ENCODE data around the gene TIFAB. TPM values are rescaled to one million over a fixed set of nuclear protein-coding genes. Genes with fewer than 3 reads are reported as not detected.

Gene TIFAB
- polyA plus RNA-seq, 1 donor: 1.4 TPM

DNA sequence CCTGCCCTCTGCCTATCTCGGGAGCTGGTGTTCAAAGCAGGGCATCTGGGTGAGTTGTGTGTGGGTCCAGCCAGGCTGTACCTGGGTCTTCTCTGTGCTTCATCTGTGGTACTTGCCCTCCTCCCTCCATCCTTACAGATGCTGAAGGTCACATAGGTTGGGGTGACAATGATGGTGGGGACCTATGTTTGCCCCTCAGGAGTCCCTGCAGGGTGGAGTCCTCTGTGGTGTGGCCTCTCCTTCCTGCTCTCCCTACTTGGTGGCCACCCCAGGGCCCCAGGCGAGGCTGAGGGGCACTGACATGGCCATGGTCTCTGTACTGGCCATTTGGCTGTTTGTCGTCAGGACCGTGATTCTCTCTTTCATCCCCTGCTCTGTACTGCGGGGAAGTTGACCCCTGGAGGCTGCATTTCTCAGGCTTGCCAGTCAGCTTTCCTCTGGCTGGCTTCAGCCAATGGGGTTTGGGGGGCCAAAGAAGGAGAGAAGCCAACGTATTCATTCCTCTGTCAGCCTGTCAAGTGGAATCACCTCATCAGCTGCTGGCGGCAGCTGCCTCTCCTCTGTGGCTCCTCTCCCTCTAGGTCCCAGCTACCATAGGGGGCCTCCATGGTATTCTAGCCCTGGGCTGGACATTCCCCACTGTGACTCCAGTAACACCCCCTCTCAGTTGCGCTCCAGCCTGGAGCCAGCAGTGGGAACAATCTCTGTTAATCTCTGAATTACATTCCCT is 9.6 kb downstream of the TIFAB start:
- no peaks in the 10 kb centered on the region for H3K27me3 ChIP-seq (ENCODE audit: control insufficient read depth, insufficient read depth, low read length)
- no peaks in the 10 kb centered on the region for H3K36me3 ChIP-seq (ENCODE audit: control insufficient read depth, insufficient read depth, low read length)
- H3K9me3 ChIP-seq (ENCODE audit: control insufficient read depth, low read depth, low read length): no peaks in the 10 kb centered on the region
- H3K4me3 ChIP-seq (ENCODE audit: low read length): no peak overlapping the region
- DNase-seq: no peak
- no peak overlapping the region for H3K27ac ChIP-seq (ENCODE audit: low read length)
- H3K4me1 ChIP-seq (ENCODE audit: control insufficient read depth, insufficient read depth, low read length): peaks cover 3% of the 10 kb centered on the region
- WGBS (ENCODE audit: insufficient coverage, low lambda C conversion rate): no CpG with 5 or more reads among the region's 8 CpGs

DNA sequence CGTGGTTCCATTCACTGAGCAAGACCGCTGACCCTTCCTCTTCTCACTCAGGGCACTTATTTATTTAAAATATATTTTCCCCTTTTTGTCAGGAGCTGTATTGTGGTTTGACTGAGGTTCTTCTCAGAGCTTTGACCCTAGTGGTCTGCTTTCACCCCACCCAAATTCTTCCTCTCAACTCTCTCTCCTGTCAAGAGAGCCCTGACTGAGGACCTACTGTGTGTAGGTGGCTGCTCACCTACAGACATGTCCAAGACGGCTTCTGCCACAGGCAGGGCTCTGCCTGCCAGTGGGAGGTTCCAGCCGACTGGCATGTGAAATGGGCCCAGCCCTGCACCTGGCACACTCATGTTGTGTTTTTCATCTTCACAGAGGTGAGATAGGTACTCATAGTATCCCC is 10.2 kb downstream of the TIFAB start:
- H3K27ac ChIP-seq (ENCODE audit: low read length): no peak overlapping the region
- H3K36me3 ChIP-seq (ENCODE audit: control insufficient read depth, insufficient read depth, low read length): no peaks in the 10 kb centered on the region
- no peaks in the 10 kb centered on the region for H3K27me3 ChIP-seq (ENCODE audit: control insufficient read depth, insufficient read depth, low read length)
- no peak for DNase-seq
- H3K9me3 ChIP-seq (ENCODE audit: control insufficient read depth, low read depth, low read length): no peaks in the 10 kb centered on the region
- no peak overlapping the region for H3K4me3 ChIP-seq (ENCODE audit: low read length)
- 100% methylated on average over 1 of the region's 4 CpGs for WGBS (ENCODE audit: insufficient coverage, low lambda C conversion rate)
- peaks cover 3% of the 10 kb centered on the region for H3K4me1 ChIP-seq (ENCODE audit: control insufficient read depth, insufficient read depth, low read length)

DNA sequence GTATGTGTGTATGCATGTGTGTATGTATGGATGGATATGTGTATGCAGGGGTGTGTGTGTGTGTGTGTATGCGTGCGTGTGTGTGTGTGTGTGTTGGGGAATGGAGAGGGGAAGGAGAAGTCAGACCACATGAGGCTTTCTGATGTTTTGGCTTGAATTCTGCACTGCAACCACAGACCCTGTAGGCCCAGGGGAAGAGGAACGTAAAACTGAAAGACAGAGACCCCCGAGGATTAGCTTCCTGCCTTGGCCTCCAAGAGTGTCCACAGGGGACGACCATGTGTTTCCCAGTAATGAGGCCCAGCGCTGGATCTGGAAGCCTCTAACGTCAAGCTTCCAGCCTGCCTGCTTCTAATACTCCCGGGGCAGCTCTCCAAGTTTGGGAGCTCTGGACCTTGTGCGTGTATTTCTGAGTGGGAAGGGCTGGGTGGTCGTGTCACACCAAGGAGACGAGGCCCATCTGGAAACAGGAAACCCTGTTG is 10.8 kb downstream of the TIFAB start:
- no peaks in the 10 kb centered on the region for H3K27me3 ChIP-seq (ENCODE audit: control insufficient read depth, insufficient read depth, low read length)
- DNase-seq: peak; percentile 27 to 28
- no CpG with 5 or more reads among the region's 11 CpGs for WGBS (ENCODE audit: insufficient coverage, low lambda C conversion rate)
- no peak overlapping the region for H3K27ac ChIP-seq (ENCODE audit: low read length)
- no peak overlapping the region for H3K4me3 ChIP-seq (ENCODE audit: low read length)
- peaks cover 3% of the 10 kb centered on the region for H3K4me1 ChIP-seq (ENCODE audit: control insufficient read depth, insufficient read depth, low read length)
- no peaks in the 10 kb centered on the region for H3K9me3 ChIP-seq (ENCODE audit: control insufficient read depth, low read depth, low read length)
- H3K36me3 ChIP-seq (ENCODE audit: control insufficient read depth, insufficient read depth, low read length): no peaks in the 10 kb centered on the region

DNA sequence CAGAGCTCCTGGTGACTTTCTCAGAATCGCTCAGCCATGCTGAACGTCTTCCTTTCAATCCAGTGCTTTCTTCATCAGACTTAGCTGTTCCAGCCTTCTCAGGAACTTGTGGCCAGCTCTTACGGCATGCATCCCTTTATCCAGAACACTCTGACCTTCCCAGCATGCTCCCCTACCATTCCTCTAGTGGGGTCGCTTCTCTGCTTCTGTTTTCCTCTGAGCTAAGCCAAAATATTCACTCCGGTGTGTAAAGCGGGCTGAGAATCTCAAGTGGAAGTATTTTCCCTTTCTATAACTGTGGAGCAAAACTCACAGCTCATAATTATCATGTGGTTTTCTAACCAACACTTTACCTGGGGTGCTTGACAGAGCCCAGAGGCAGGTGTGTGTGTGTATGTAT is 11.2 kb downstream of the TIFAB start:
- no peak overlapping the region for H3K27ac ChIP-seq (ENCODE audit: low read length)
- no peaks in the 10 kb centered on the region for H3K27me3 ChIP-seq (ENCODE audit: control insufficient read depth, insufficient read depth, low read length)
- no peak overlapping the region for H3K4me3 ChIP-seq (ENCODE audit: low read length)
- H3K9me3 ChIP-seq (ENCODE audit: control insufficient read depth, low read depth, low read length): no peaks in the 10 kb centered on the region
- DNase-seq: no peak
- WGBS (ENCODE audit: insufficient coverage, low lambda C conversion rate): no CpG with 5 or more reads among the region's 6 CpGs
- no peaks in the 10 kb centered on the region for H3K36me3 ChIP-seq (ENCODE audit: control insufficient read depth, insufficient read depth, low read length)
- peaks cover 3% of the 10 kb centered on the region for H3K4me1 ChIP-seq (ENCODE audit: control insufficient read depth, insufficient read depth, low read length)

DNA sequence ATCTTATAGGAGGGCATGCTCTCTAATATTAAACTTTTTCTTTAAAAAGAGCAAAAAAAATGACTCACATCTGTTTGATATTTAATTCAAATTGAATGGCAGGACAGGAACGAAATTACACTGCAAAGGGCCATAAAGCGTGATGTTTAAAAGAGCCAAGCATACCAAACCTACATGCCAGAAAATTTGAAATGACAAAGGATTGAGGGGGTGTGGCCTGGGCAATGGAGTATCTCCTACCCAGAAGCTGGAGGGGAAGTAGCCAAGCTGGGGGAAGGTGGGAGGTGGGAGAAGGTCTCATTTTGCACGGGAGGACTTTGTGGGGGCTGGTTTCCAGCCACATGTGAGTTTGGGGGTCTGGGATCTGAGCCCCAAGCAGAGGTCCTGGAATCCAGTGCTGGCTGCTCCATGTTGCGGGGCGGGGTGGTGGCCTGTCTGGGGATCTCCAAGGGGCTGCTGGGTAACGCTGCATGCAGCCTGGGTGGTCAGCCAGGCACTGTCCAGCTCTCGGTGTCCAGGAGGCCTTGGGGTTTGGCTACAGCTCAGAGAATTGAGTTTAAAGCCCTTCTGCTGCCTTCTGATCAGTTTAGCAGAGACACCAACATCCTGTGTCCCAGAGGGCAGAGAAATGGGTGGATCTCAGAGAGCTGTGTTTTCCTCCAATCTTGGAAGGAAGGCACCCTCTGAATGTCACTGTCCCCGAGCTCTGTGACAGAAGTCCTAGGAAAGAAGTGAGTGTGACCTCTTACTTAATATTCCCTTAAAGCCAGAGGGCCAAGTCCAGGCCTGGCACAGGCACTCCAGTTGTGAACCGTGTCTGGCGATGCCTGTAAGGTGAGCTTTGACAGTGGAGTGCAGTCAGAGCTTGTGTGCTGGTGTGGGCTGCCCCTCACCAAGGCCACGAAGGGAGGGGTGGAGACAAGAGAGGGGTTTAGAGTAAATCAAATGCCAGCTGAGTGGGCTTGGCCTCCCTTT is 12.6 kb downstream of the TIFAB start:
- 88% methylated on average over 2 of the region's 11 CpGs for WGBS (ENCODE audit: insufficient coverage, low lambda C conversion rate)
- Histone ChIP-seq H3K9me3 (ENCODE audit: control insufficient read depth, low read depth, low read length) (no peaks in the 10 kb centered on the region), H3K4me1 (ENCODE audit: control insufficient read depth, insufficient read depth, low read length) (peaks cover 12% of the 10 kb centered on the region), H3K27ac (ENCODE audit: low read length) (no peak overlapping the region), H3K27me3 (ENCODE audit: control insufficient read depth, insufficient read depth, low read length) (no peaks in the 10 kb centered on the region), H3K4me3 (ENCODE audit: low read length) (no peak overlapping the region), H3K36me3 (ENCODE audit: control insufficient read depth, insufficient read depth, low read length) (no peaks in the 10 kb centered on the region)
- DNase-seq: no peak

DNA sequence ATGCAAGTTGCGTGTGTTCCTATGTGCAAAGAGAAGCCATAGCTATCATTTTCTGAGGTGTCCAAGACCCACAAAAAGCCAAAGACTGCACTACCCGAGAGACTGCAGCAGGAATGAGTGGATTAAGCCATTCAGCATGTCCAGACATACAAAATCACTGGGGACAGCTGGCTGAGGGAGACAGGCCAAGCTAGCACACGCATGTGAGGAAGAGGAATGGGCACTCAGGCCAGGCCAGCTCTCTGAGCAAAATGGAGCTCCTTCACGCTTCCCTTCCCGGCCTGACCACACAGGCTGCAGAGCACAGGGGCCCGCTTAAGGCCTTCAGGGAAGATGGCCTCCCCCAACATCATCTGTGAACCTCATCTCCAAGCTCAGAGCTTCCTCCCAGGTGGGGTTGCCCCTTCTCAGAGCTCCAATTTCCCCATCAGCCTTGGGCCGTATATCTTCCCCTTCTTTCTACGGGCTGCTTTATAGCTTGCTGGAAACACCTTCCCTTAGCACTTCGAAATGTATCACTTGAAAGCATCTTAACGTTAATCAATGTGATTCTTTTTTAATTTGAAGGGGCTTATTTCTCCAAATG is 13.4 kb downstream of the TIFAB start:
- Histone ChIP-seq H3K36me3 (ENCODE audit: control insufficient read depth, insufficient read depth, low read length) (no peaks in the 10 kb centered on the region), H3K4me1 (ENCODE audit: control insufficient read depth, insufficient read depth, low read length) (peaks cover 17% of the 10 kb centered on the region), H3K4me3 (ENCODE audit: low read length) (no peak overlapping the region), H3K9me3 (ENCODE audit: control insufficient read depth, low read depth, low read length) (no peaks in the 10 kb centered on the region), H3K27me3 (ENCODE audit: control insufficient read depth, insufficient read depth, low read length) (no peaks in the 10 kb centered on the region), H3K27ac (ENCODE audit: low read length) (no peak overlapping the region)
- 97% methylated on average over 5 of the region's 10 CpGs for WGBS (ENCODE audit: insufficient coverage, low lambda C conversion rate)
- no peak for DNase-seq

DNA sequence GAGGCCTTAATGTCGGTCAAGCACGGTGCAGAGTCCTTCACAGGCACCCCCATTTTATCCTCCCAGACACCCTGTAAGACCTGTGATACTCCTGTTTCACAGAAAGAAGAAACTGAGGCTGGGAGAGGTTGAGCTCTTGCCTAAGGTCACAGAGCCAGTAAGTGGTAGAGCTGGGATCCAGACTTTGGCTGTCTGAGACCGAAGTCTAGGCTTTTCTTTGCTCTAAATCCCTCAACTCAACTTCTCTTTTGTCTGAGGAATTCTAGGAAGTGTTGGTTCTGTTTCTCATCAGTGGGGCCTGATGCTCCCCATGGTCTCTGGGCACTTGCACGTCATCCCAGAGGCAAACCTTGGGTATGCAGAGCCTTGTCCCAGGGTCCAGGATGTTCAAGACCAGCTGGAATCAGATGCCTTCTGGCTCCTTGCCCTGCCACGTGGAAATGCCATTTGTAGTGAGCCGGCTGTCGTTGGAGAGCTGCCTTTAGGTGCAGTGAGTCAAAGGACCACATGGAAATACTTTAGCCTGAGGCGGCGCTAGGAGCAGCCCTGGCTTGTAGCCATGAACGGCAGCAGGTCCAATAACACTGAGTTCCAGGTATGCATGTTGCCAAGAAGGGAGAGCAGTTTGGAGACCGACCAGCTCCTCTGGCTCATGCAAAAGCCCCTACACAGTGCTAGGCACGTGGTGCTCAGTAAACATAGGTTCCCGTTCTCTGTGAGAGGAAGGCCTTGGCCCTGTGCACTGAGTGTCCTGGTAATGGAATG is 14.2 kb downstream of the TIFAB start:
- DNase-seq: no peak
- Histone ChIP-seq H3K27me3 (ENCODE audit: control insufficient read depth, insufficient read depth, low read length) (no peaks in the 10 kb centered on the region), H3K36me3 (ENCODE audit: control insufficient read depth, insufficient read depth, low read length) (no peaks in the 10 kb centered on the region), H3K9me3 (ENCODE audit: control insufficient read depth, low read depth, low read length) (no peaks in the 10 kb centered on the region), H3K4me3 (ENCODE audit: low read length) (no peak overlapping the region), H3K27ac (ENCODE audit: low read length) (no peak overlapping the region), H3K4me1 (ENCODE audit: control insufficient read depth, insufficient read depth, low read length) (peaks cover 17% of the 10 kb centered on the region)
- 80% methylated on average over 1 of the region's 13 CpGs for WGBS (ENCODE audit: insufficient coverage, low lambda C conversion rate)

DNA sequence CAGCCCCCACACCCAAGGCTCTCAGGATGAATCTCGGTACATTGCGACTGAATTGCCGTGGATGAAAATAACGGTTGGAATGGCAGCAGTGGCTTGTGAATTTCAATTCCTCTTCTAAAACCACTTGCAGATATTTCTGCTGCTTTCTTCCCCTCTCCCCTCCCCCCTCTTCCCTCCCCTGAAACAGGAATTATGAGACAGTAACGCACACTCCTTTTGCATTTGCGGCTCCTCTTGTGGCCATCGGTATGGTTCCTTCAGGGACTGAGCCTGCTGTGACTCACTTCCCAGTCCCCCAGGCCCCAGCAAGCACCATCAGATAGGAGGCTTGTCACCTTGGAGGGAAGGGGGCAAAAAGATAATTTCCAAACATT is 14.7 kb downstream of the TIFAB start:
- Histone ChIP-seq H3K4me3 (ENCODE audit: low read length) (no peak overlapping the region), H3K27ac (ENCODE audit: low read length) (no peak overlapping the region), H3K27me3 (ENCODE audit: control insufficient read depth, insufficient read depth, low read length) (no peaks in the 10 kb centered on the region), H3K9me3 (ENCODE audit: control insufficient read depth, low read depth, low read length) (no peaks in the 10 kb centered on the region), H3K4me1 (ENCODE audit: control insufficient read depth, insufficient read depth, low read length) (peaks cover 17% of the 10 kb centered on the region), H3K36me3 (ENCODE audit: control insufficient read depth, insufficient read depth, low read length) (no peaks in the 10 kb centered on the region)
- WGBS (ENCODE audit: insufficient coverage, low lambda C conversion rate): no CpG with 5 or more reads among the region's 7 CpGs
- no peak for DNase-seq

DNA sequence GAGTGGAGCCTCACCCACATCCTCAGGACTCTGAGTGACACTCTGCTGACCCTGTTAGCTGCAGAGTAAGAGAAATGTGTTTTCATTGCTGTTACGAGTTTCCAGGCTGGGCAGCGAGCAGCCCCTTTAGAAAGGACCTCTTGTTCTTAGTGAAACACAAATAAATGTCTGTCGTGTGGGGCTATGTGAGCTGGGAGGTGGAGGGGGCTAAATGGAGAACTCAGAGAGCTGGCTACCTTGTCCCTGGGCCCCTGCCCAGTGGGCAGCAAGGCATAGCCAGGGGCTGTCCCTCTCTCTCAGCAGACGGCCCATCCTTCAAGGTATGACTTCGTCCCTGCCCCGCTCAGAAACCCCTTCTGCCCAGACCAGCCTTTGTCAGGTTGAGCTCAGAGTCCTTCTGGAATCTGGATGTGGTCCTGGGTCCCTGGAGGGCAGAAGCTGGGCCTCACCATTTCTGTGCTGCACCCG is 15.2 kb downstream of the TIFAB start:
- H3K27ac ChIP-seq (ENCODE audit: low read length): no peak overlapping the region
- no peaks in the 10 kb centered on the region for H3K36me3 ChIP-seq (ENCODE audit: control insufficient read depth, insufficient read depth, low read length)
- H3K9me3 ChIP-seq (ENCODE audit: control insufficient read depth, low read depth, low read length): no peaks in the 10 kb centered on the region
- no CpG with 5 or more reads among the region's 7 CpGs for WGBS (ENCODE audit: insufficient coverage, low lambda C conversion rate)
- no peak overlapping the region for H3K4me3 ChIP-seq (ENCODE audit: low read length)
- no peak for DNase-seq
- no peaks in the 10 kb centered on the region for H3K27me3 ChIP-seq (ENCODE audit: control insufficient read depth, insufficient read depth, low read length)
- peaks cover 17% of the 10 kb centered on the region for H3K4me1 ChIP-seq (ENCODE audit: control insufficient read depth, insufficient read depth, low read length)

Data from large intestine (tissue), 3 donors.